HUES48 (cell line): ENCODE data around the gene MKRN2OS.

Experiments used
- H3K27ac ChIP-seq: one replicate; pipeline ENCODE4 v1.7.0; 2013; ENCODE audit warnings: low read depth, low read length, inconsistent platforms
- H3K27me3 ChIP-seq: 2 replicates; pipeline ENCODE4 v1.6.1; 2013; ENCODE audit warnings: mild to moderate bottlenecking, low read length; ENCODE audit not compliant: control insufficient read depth, insufficient read depth
- H3K36me3 ChIP-seq: 2 replicates; pipeline ENCODE4 v1.6.1; 2013; ENCODE audit warnings: low read length; ENCODE audit not compliant: control insufficient read depth, insufficient read depth
- H3K4me1 ChIP-seq: 2 replicates; pipeline ENCODE4 v1.6.1; 2013; ENCODE audit warnings: mild to moderate bottlenecking, low read length; ENCODE audit not compliant: control insufficient read depth, insufficient read depth
- H3K4me3 ChIP-seq: 2 replicates; pipeline ENCODE4 v1.5.1; 2013; ENCODE audit warnings: mild to moderate bottlenecking, low read depth, low read length
- H3K9ac ChIP-seq: 2 replicates; pipeline ENCODE4 v1.6.1; 2013; ENCODE audit warnings: mild to moderate bottlenecking, low read depth, low read length, moderate library complexity
- H3K9me3 ChIP-seq: 2 replicates; pipeline ENCODE4 v1.6.1; 2013; ENCODE audit warnings: low read length; ENCODE audit not compliant: control insufficient read depth, insufficient read depth

Gene MKRN2OS

GRCh38 chr3:12583280-12583679 lies 38.0 kb upstream of the MKRN2OS start:
- Histone ChIP-seq H3K9me3 (no peaks in the 10 kb centered on the region), H3K4me1 (no peaks in the 10 kb centered on the region), H3K9ac (no peak overlapping the region), H3K36me3 (peaks cover 80% of the 10 kb centered on the region), H3K27me3 (no peaks in the 10 kb centered on the region), H3K4me3 (no peak overlapping the region), H3K27ac (no peak overlapping the region)

DNA sequence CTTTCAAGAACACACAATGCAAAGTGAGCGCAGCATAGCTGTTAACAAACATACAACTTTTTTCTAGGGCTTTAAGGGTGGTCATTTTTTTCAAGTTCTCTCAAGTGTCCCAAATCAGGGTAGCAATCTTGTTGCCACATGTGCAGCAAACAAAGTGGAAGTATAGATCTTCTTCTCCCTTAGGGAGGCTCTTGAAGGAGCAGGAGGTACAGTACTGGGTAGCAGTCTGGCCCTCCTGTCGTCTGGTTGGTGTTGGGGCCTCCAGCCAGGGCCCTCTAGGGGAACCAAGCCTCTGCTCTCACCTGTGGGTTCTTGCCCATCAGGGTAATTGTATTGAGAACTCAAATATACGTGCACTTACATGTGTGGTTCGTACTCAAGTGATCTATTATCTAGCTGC lies 37.4 kb upstream of the MKRN2OS start:
- Histone ChIP-seq H3K27ac (no peak overlapping the region), H3K27me3 (no peaks in the 10 kb centered on the region), H3K4me3 (no peak overlapping the region), H3K4me1 (no peaks in the 10 kb centered on the region), H3K36me3 (peaks cover 79% of the 10 kb centered on the region), H3K9me3 (no peaks in the 10 kb centered on the region), H3K9ac (no peak overlapping the region)

- no peak overlapping the region for H3K9ac ChIP-seq
- no peak overlapping the region for H3K4me3 ChIP-seq
- H3K27ac ChIP-seq = no peak overlapping the region
- H3K36me3 ChIP-seq = peaks cover 77% of the 10 kb centered on the region
- no peaks in the 10 kb centered on the region for H3K9me3 ChIP-seq
- no peaks in the 10 kb centered on the region for H3K27me3 ChIP-seq
- no peaks in the 10 kb centered on the region for H3K4me1 ChIP-seq
Observed at GRCh38 chr3:12579905-12580304, 34.6 kb upstream of the MKRN2OS start.

- Histone ChIP-seq H3K36me3 (peaks cover 77% of the 10 kb centered on the region), H3K4me1 (no peaks in the 10 kb centered on the region), H3K27me3 (no peaks in the 10 kb centered on the region), H3K9ac (no peak overlapping the region), H3K9me3 (no peaks in the 10 kb centered on the region), H3K27ac (no peak overlapping the region), H3K4me3 (no peak overlapping the region)
Observed at GRCh38 chr3:12579456-12579855, 34.2 kb upstream of the MKRN2OS start.

DNA sequence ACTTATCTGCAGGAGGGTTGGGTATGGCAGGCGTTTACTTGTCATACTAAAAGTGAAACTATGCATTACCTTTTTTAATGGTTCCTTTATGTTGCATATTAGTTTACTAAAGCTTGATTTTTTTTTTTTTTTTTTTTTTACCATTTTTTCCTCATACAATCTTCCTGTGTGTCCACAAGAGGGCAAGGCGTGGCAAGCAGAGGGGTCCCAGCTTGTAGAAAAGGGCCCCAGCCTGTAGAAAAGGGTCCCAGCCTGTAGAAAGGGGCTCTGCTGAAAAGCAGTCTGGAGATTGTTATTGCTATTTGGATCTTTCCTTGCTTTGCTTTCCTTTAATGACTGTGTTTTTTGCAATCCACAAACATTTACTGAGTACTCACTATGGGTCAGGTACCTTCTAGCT lies 33.4 kb upstream of the MKRN2OS start:
- Histone ChIP-seq H3K27ac (no peak overlapping the region), H3K27me3 (no peaks in the 10 kb centered on the region), H3K4me1 (no peaks in the 10 kb centered on the region), H3K36me3 (peaks cover 77% of the 10 kb centered on the region), H3K4me3 (no peak overlapping the region), H3K9me3 (no peaks in the 10 kb centered on the region), H3K9ac (no peak overlapping the region)

- Histone ChIP-seq H3K4me3 (no peak overlapping the region), H3K27ac (no peak overlapping the region), H3K27me3 (no peaks in the 10 kb centered on the region), H3K9me3 (no peaks in the 10 kb centered on the region), H3K9ac (no peak overlapping the region), H3K4me1 (no peaks in the 10 kb centered on the region), H3K36me3 (peaks cover 77% of the 10 kb centered on the region)
Observed at GRCh38 chr3:12577379-12577778, 32.1 kb upstream of the MKRN2OS start.

DNA sequence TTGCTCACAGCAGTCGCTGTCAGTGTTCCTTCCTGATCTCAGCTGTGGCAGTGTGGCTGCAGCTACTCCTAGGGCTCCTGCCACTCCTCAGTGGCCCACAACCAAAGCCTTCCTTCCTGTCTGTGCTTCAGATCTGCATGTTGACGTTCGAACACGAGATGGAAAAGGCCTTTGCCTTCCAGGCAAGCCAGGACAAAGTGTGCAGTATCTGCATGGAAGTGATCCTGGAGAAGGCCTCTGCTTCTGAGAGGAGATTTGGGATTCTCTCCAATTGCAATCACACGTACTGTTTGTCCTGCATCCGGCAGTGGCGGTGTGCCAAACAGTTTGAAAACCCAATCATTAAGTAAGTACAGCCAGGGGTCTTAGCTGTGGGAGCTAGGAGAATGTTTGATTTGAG lies 29.4 kb upstream of the MKRN2OS start:
- no peak overlapping the region for H3K9ac ChIP-seq
- H3K9me3 ChIP-seq = no peaks in the 10 kb centered on the region
- no peak overlapping the region for H3K27ac ChIP-seq
- no peaks in the 10 kb centered on the region for H3K4me1 ChIP-seq
- no peaks in the 10 kb centered on the region for H3K27me3 ChIP-seq
- H3K36me3 ChIP-seq = peaks cover 85% of the 10 kb centered on the region
- H3K4me3 ChIP-seq = no peak overlapping the region

DNA sequence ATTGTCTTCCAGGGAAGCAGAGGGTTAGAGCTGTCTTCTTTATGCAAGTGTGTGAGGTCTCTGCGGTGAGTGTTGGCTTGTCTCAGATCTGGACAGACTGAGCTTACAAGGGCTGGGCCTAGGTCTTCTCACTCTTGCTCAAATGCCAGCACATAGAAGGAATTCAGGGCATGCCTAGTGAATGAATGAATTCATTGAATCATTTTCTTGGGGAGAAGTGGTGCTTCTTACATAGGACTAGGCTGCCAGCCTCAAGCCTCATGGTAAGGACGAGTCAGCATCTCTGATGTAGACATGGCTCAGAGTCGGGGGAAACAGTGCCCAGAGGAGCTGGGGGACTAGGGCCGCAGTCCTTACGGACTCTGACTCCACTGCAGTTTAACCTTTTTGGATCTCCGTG lies 28.8 kb upstream of the MKRN2OS start:
- Histone ChIP-seq H3K27ac (no peak overlapping the region), H3K36me3 (peaks cover 90% of the 10 kb centered on the region), H3K4me3 (no peak overlapping the region)

DNA sequence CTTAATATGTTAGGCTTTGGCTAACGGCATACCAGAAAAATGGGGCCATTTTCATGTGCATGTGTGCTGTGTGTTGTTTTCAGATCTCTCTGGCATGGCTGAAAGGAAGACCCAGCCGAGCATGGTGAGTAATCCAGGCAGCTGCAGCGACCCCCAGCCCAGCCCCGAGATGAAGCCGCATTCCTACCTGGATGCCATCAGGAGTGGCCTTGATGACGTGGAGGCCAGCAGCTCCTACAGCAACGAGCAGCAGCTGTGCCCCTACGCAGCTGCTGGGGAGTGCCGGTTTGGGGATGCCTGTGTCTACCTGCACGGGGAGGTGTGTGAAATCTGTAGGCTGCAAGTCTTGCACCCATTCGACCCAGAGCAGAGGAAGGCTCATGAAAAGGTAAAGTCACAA lies 26.7 kb upstream of the MKRN2OS start:
- Histone ChIP-seq H3K27ac (no peak overlapping the region), H3K9me3 (no peaks in the 10 kb centered on the region), H3K27me3 (no peaks in the 10 kb centered on the region), H3K36me3 (peaks cover 82% of the 10 kb centered on the region), H3K9ac (no peak overlapping the region), H3K4me1 (no peaks in the 10 kb centered on the region), H3K4me3 (no peak overlapping the region)

More for the DNA sequence above, 28.8 kb upstream of the MKRN2OS start:
- no peaks in the 10 kb centered on the region for H3K9me3 ChIP-seq
- H3K9ac ChIP-seq = no peak overlapping the region
- H3K27me3 ChIP-seq = no peaks in the 10 kb centered on the region
- no peaks in the 10 kb centered on the region for H3K4me1 ChIP-seq

DNA sequence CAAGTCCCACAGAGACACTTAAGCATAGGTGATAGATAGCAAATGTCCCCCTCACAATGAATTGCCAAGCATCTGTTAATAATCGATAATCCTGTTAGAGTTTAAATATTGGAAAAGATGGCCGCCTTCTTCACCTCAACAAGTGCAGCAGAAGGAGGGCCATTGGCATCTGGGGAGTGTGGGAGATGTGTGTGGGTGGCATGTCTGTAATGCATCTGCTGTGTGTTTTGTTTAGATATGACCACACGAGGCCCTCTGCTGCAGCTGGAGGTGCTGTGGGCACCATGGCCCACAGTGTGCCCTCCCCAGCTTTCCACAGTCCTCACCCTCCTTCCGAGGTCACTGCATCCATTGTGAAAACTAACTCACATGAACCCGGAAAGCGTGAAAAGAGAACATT lies 24.5 kb upstream of the MKRN2OS start:
- Histone ChIP-seq H3K27me3 (no peaks in the 10 kb centered on the region), H3K9ac (no peak overlapping the region), H3K36me3 (peaks cover 60% of the 10 kb centered on the region), H3K4me3 (no peak overlapping the region), H3K9me3 (no peaks in the 10 kb centered on the region), H3K27ac (no peak overlapping the region), H3K4me1 (no peaks in the 10 kb centered on the region)

- H3K4me3 ChIP-seq = no peak overlapping the region
- no peak overlapping the region for H3K27ac ChIP-seq
- H3K36me3 ChIP-seq = peaks cover 50% of the 10 kb centered on the region
- H3K4me1 ChIP-seq = no peaks in the 10 kb centered on the region
- H3K9ac ChIP-seq = no peak overlapping the region
- no peaks in the 10 kb centered on the region for H3K9me3 ChIP-seq
- H3K27me3 ChIP-seq = no peaks in the 10 kb centered on the region
Observed at GRCh38 chr3:12568747-12569146, 23.4 kb upstream of the MKRN2OS start.

GRCh38 chr3:12566976-12567375 lies 21.7 kb upstream of the MKRN2OS start:
- Histone ChIP-seq H3K27ac (no peak overlapping the region), H3K27me3 (no peaks in the 10 kb centered on the region), H3K9me3 (no peaks in the 10 kb centered on the region), H3K4me1 (peaks cover 8% of the 10 kb centered on the region; the same call in 1 of the 2 replicates), H3K9ac (no peak overlapping the region), H3K36me3 (peaks cover 32% of the 10 kb centered on the region), H3K4me3 (no peak overlapping the region)
